Caki2 (cell line): ENCODE data around the gene OSBPL3. TPM values are rescaled to one million over a fixed set of nuclear protein-coding genes. Genes with fewer than 3 reads are reported as not detected.
A peak's percentile ranks its signal among the peaks of the same experiment; 100 is the strongest.

Experiments
- DNase-seq: peaks from one replicate; pipeline ENCODE4 v3.0.0-alpha.2; 2015; ENCODE audit warnings: low read depth
- in situ Hi-C: cut with HindIII; loops from 2 replicates; pipeline ENCODE4 v1.10.0; 2016; ENCODE audit warnings: low sequenced_read_pairs, low pct_unique_long_range_greater_than_20kb, mixed read lengths
- total RNA-seq: library from RNA; depleted of rRNA; stranded (reverse); fragments of >200 nt; shearing (Covaris generic); gene quantifications from 2 replicates; pipeline ENCODE4 v1.2.3, GENCODE V29; 2014; ENCODE audit warnings: low replicate concordance

Gene OSBPL3
- total RNA-seq, 1 experiment from 2014 or later: 30.3 TPM

DNA sequence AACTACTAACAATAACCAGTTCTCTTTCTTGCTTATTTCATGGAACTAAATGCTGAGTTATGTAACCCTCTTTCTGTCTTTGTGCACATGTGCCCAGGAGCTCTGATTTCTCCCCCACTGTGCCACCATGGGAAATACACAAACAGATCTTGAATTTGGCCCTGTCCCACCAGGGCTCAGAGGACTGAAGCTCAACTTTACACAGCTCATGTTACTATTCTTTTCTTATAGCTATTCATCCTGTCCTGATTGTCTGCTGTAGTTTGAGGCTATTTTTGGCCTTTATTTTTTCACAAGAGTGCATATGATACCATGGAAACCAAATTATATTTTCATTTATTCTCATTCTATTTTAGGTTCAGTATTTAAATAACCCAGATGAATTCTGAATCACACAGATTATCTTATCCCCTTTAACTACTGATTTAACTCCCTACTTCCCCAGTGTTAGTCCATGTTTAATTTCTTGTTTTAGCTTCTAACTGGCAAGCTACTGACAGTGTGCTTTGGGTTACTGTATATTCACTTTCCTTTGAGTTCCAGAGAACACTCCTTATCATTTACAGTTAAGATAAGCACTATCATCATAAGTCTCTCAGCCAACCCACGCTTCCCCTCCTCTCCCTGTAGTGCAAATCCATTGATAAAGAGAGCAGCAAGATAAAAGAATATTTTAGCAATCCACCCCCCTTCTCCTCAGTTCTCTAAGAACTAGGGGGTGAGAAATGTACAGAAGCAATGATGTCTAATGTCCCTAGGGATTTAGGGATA is 150.9 kb downstream of the OSBPL3 start:
- DNase-seq: no peak
- in situ Hi-C loops: no loop called here

DNA sequence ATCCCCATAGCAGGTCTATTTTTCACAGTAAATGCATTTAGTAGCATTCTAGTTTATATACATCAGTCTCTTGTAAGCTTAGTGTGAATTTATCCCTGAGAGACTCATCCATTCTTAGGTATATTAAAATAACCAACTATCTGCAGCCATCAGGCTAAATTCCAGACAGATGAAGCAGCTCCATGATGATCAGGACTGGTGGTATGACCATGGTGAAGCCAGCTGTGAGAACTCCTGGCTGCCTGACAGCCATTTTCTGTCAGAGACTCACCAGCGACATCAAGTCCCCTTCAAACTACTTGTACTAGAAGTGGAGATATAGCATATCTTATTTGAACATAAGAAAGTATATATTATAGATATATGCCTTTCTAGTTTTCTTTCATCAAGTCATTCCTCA is 152.4 kb downstream of the OSBPL3 start:
- in situ Hi-C loops: no loop called here
- DNase-seq: no peak

DNA sequence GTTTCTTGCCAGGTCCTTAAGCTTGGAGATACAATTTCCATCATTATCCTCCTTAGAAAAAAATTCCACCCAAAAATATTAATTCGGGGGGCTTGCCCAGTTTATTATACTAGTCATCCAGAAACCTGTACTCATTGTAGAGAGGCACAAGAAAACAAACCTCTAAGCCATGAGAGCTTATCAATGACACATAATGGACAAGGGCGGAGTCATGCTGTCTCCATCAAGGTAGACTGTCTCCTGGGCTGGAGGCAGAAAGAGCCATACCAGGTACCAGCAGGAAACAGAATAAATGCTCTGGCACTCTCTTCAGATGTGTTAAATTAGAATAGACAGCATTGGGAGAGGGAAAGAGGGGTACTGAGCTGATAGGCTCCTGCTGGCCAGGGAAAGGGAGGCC is 153.0 kb downstream of the OSBPL3 start:
- no peak for DNase-seq
- in situ Hi-C loops: no loop called here

DNA sequence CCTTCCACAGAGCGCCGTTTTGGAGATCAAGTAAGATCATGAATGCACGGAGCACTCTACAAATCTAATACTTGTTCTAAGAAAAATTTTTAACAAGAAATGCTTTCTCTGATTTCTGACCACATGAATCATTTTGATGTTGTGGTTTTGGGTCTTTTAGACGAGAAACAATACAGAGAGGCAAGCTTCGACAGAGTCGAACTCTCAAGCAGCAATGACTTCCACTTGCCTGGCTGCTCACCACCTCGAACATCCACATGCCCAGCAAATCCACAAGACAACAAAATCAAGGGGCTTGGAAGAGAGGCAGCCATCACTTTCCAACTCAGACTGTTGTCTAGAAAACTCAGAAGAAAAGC is 153.3 kb downstream of the OSBPL3 start:
- in situ Hi-C loops: no loop called here
- no peak for DNase-seq

DNA sequence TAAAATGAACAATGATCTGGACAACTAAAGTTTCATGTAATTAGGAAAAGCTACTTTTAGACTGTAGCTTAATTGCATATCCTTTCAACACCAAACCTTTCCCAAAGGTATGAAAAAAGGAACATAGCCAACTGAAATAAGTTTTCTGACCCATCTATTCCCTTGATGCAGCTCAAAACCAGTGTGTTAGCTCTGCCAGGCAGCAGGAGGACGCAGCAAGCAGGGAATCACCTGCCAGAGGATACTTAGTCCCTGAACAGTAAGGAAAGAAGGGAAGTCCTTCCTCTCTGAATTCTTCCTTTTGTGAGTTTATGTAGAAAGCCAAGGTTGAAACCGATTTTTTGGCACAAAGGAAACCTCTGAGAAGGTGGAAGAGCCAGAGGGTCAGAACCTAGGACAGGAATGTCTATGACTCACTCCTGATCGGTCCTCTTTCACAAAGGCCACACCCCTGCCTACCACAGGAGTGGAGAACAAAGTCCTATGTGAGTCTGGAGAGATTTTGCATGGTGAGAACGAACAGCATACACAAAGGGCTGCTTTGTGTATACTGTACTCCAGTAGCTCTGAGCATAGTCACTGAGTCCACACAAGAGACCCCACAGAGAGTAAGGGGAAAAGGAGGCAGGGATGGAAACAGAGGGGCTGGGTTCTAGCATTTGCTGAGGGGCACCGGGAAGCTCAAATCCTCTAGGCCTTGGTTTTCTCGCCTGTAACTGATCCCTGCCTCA is 153.9 kb downstream of the OSBPL3 start:
- peak; percentile 76 for DNase-seq
- in situ Hi-C loops: no loop called here

DNA sequence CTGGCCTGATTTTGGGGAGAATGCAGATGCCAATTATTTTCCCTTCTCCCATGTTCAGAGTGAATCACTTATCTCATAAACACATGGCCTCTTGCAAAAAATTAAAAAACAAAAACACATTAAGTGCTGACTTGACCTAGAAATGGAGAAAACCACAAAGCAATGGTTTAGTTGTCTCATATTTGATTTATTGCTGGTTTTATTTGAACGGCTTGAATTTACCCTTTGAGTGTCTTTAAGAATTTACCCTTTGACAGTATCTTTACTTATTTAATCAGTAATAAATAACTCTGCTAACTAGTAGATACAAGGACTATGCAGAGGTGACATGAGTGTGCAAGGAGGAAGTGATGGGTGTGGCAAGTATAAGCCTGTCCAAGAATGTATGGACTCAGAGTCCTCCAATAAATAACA is 154.6 kb downstream of the OSBPL3 start:
- in situ Hi-C loops: no loop called here
- DNase-seq: peak; percentile 42

DNA sequence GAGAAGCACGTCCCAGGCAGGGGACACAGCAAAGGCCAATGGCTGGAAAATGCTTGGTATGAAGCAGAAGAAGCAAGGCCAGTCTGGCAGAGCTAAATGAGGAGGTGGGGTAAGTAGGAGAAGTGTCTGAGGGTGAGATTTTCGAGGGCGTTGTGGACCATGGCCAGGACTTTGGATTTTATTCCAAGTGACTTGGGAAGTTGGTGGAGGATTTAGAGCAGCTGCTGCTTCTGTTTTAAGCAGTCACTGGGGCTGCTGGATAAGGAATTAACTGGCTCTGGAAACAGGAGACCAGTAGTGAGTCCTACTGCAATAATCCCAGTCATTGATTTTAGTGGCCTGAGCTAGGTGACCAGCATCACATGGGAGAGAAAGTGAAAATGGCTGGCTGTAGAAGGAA is 155.1 kb downstream of the OSBPL3 start:
- DNase-seq: peak; percentile 17
- in situ Hi-C loops: no loop called here

DNA sequence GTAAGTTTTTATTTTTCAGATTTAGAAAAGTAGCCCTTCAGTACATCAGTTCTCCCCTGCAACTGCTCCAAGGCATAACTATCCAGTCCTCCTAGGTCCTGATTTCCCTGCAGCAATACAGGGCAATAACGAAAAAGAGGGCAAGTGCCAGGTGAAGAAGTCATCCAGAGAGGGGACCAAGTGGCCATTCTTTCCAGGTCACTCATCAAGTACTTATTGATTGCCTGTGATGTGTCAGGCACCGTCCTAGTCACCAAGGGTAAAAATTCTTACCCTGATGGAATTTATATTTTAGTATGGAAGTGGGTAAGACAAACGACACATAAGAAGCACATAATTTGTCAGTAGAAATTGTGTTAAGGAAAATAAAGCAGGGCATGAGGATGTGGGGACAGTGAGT is 155.6 kb downstream of the OSBPL3 start:
- in situ Hi-C loops: no loop called here
- no peak for DNase-seq

DNA sequence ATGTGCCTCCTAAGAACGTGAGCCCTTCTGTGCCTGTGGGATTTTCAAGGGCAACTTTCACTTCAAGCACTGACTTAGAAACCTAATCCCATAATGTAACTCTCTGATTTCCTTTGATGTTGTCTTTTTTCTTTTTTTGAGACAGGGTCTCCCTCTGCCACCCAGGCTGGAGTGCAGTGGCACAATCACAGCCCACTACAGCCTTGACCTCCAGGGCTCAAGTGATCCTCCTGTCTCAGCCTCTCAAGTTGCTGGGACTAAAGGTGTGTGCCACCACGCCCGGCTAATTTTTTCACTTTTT is 158.3 kb downstream of the OSBPL3 start:
- DNase-seq: no peak
- in situ Hi-C loops: no loop called here

DNA sequence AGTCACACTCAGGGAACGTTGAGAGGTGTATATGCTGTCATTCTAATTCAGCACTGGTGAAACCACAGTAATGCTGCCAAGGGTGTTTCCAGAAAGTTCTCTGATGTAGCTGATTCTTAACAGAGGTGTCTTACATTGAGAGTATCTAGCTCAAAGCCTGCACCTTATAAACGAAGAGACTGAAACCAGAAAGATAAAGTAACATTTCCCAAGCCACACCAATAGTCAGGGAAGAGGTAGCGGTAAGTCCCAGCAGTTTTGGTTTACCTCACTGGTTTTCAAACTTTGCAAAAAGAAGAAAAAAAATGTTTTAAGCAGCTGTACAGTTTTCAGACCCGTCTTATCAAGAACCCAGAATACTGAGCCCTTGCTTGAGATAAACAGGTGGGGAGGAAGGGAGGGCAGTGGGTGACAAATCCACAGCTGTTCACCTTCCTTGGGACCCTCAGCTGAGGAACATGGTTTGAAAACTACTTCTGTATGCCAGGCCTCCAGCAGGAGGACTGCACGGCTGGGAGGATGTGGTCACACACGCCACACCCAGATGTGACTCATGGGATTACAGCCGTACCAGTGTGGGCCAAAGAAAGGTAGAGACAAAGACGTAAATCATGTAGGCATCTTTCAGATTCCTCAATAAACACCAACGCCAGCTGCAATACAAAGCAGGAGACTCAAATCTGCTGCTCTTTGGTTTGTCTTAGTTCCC is 158.8 kb downstream of the OSBPL3 start:
- in situ Hi-C loops: no loop called here
- DNase-seq: peak; percentile 94

DNA sequence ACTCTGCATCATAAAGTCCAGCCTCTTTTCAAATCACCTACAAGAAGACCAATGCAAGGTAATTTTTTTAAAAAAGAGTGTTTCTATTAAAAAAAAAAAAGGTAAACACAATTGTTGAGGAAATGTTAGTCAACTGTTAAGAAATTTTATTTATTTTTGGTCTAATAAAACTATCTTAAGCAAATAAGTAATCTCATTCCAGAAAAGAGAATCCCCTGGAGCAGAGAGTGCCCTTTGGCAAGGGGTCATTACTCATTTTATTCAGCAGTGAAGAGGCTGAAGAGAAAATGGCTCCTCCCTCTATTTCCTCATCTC is 159.3 kb downstream of the OSBPL3 start:
- peak; percentile 90 for DNase-seq
- in situ Hi-C loops: no loop called here

DNA sequence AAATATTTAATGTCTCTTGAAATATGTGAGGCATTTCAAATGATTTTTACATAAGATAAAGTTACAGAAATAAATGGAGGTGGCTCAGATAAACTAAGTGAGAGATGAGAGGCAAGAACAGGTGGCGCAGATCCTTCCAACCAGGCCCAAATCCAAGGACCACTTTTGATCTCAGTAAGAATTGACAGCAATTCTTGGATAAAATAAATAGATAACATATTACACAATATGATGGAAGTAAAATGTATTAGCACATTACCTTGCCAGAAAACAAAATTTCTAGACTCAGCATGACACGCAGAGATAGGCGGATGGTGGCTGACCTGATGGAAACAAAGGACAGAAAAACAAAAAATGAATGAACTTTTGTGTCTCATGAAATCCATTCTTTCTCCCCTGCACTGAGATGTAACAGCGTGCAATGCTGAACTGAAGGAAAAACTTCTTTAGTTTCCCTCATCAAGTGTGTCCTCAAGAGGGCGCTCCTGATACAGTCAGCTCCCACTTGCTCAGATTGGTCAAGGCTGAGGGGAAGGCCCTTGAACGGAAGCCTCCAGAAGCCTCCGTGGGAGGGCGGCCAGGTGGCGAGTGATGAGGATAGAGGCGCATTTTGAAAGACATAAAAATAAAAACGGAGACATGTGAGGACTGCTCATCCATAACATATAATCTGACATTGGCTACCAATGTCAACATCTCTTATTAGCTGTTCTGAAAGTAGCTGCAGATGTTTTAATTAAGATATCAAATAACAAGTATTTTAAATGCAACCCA is 159.9 kb downstream of the OSBPL3 start:
- peak; percentile 87 for DNase-seq
- in situ Hi-C loops: no loop called here

DNA sequence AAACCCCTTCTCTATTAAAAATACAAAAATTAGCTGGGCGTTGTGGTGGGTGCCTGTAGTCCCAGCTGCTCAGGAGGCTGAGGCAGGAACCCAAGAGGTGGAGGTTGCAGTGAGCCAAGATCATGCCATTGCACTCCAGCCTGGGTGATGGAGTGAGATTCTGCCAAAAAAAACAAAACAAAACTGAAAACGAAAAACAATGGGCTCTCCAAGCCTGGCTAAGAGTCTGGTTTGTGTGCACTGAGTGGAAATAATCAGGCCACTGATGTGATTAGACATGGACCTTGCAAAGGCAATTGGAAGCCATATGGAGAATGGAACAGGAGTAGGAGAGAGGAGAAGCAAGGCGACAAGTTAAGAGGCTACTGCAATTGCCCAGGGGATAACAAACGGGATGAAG is 162.6 kb downstream of the OSBPL3 start:
- in situ Hi-C loops: no loop called here
- no peak for DNase-seq

DNA sequence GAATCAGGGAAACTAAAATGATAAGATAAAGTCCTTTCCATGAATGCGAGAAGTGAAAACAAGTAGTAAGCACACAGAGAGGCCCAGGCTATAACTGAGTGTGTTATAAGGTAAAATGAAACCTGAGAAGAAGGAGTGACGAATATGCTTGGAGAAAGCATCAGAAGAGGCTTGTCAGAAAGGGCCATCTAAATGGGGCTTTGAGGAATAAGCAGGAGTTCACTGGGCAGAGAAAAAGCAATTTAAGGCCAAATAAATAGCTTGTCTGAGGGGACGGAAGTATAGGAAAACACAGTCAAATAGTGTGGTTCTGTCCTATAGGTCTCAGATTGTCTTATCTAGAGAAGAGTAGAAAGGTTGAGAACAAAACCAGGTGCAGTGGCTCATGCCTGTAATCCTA is 163.1 kb downstream of the OSBPL3 start:
- in situ Hi-C loops: no loop called here
- no peak for DNase-seq

DNA sequence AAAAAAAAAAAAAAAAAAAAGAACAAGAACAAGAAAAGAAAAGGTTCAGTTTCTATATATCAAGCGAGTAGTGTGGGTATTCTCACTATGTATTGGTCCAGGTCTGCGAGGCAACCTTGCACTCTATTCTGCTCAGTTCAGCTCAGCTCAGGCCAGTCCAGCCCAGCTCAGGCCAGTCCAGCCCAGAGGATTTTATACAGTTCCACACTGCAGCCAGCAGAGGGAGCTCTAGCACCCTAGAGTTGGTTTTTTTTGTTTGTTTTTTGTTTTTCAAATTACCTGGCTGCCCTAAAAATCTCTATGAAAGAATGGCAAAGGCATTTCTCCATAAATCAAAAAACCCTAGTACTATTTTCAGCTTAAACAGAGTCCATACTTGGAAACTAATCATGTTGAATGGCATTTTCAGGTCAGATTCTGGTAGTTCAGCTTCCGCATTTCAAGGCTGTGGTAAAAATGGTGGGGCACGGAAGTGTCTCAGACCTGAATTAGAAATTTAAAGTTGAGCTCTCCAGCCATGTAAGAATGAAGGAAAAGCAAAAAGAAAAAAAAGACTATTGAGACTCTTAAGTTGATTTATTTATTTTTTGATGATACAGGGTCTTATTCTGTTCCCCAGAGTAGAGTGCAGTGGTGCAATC is 167.6 kb downstream of the OSBPL3 start:
- DNase-seq: peak; percentile 54
- in situ Hi-C loops: no loop called here

DNA sequence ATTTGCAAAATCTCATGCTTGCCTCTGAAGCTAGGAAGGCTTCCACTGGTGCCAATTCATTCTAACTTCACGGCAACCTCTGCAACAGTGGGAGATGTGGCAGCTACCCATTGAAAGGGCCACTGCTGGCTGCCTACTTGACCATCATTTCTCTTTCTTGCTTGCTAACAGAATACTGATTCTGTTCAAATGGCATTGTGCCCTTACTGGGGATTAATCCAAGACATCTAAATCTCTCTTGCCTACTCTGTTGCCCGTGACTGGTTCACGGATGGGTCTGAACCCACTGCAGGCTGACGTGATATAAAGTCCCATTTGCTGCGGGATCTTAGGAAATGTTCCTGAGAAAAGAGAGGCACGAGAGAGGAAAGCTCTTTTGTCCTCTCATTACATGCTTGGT is 171.5 kb downstream of the OSBPL3 start:
- in situ Hi-C loops: no loop called here
- no peak for DNase-seq

DNA sequence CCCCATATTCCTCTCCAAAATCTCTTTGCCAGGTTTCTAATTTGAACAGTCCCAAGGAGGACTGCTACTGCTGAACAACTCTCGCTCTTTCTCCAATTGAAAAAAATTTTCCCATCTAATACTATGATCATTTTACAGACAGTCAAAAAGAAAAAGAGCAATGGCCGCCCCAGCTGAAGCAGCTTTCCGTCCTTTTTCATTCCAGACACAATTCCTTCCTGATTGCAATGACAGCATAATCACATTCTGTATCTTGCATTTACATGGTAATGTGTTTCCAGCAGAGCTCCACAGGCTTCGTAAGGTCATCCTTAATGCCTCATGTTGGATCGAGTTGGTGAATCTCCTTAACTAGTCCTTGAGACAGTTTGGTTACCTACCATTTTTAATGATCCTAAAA is 177.7 kb downstream of the OSBPL3 start:
- DNase-seq: no peak
- in situ Hi-C loops: no loop called here

DNA sequence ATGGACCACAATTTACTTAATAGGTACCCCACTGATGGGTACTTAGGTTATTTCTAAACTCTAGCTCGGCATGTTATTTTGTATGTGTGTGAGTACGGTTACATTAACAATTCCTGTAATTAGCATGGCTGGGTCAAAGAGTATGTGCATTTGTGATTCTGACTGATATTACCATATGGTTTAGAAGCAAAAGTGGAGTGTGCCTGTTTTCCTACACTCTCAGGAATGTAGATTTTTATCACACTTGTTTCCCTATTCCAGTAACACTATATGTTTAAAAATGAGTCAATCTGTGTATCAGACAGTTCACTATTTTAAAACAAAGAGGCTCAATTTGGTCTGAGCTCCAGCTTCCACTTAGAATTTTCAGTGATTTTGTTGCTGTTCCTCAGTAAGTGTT is 178.1 kb downstream of the OSBPL3 start:
- no peak for DNase-seq
- in situ Hi-C loops: no loop called here

DNA sequence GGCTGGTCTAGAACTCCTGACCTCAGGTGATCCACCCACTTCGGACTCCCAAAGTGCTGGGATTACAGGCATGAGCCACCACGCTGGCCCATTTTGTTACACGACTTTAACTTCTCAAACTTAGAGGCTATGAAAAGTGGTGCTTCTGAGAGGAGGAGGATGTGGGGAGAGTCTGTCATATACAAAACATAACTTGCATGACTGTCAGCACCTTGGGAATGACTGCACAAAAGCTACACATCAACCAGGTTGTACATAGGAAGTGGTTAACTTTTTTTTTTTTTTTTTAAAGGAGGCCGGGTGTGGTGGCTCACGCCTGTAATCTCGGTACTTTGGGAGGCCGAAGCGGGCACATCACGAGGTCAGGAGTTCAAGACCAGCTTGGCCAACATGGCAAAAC is 179.3 kb downstream of the OSBPL3 start:
- DNase-seq: no peak
- in situ Hi-C loops: no loop called here
